Activated B cell treated with CpG ODN at 0.5 μM for 24 hours (primary cell): ENCODE results near the gene GBX1. TPM values are rescaled to one million over a fixed set of nuclear protein-coding genes. Genes with fewer than 3 reads are reported as not detected.

Experiments
- ATAC-seq: fragments of 200-7000 bp; cut with Tn5 transposase; one replicate; pipeline ENCODE4 v1.10.0; 2021; ENCODE audit warnings: low read depth, mild to moderate bottlenecking, moderate library complexity
- CTCF ChIA-PET: fragments of 350-600 bp; sonication (Branson Sonifier 250); formaldehyde crosslinking; loops from one replicate; lab custom pipeline; 2021; ENCODE audit warnings: antibody characterized with exemption; lab: Charles Lee
- POLR2A ChIA-PET: fragments of 350-600 bp; sonication (Branson Sonifier 250); formaldehyde crosslinking; loops from one replicate; lab custom pipeline; 2021; ENCODE audit warnings: antibody characterized with exemption; lab: Charles Lee
- DNase-seq: peaks from one replicate; pipeline ENCODE4 v3.0.0; 2022
- H3K27ac Mint-ChIP-seq: one replicate; pipeline ENCODE4 v1.8.0; 2020; ENCODE audit warnings: mixed read lengths
- H3K27me3 Mint-ChIP-seq: one replicate; pipeline ENCODE4 v1.8.0; 2021; ENCODE audit warnings: mixed read lengths
- H3K36me3 Mint-ChIP-seq: one replicate; pipeline ENCODE4 v1.8.0; 2021; ENCODE audit warnings: low read depth, mixed read lengths
- H3K4me1 Mint-ChIP-seq: one replicate; pipeline ENCODE4 v1.8.0; 2021; ENCODE audit warnings: mixed read lengths
- H3K4me3 Mint-ChIP-seq: one replicate; pipeline ENCODE4 v1.8.0; 2020; ENCODE audit warnings: mild to moderate bottlenecking, mixed read lengths
- H3K9me3 Mint-ChIP-seq: one replicate; pipeline ENCODE4 v1.8.0; 2020; ENCODE audit warnings: mixed read lengths
- intact Hi-C: fragments of 100-400 bp; cut with micrococcal nuclease; formaldehyde crosslinking; loops from one replicate; pipeline ENCODE4 v1.15.1; 2024
- total RNA-seq: library from RNA; stranded (reverse); gene quantifications from 2 replicates; pipeline ENCODE4 v1.2.3, GENCODE V29; 2022
- TF ChIP-seq, protein P1 (sequence below): fragments of 200-600 bp; IDR thresholded peaks from one replicate; pipeline ENCODE4 v1.8.0; 2022; ENCODE audit warnings: antibody characterized with exemption, mild to moderate bottlenecking

Gene GBX1
- total RNA-seq, 1 donor from 2014 or later, result not detected

DNA sequence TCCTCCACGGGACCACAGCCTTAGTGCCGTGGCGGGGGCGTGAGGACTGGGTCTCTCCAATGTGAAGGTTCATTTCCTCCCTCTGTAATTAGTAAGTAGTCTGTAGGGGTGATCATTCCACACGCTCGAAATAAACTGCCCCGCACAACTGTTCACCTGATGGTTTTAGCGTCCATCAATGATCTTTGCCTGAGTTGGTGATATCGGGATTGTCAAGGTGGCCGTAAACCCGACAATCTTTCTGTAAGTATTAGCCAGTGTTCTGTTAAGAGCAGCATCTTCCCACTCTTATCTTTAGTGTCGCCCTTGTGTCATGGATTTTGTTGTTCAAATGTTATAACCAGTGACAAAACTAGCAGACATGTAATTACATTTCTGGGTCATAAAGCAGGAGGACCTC is 63.5 kb downstream of the GBX1 start:
- no peak for ATAC-seq
- Mint-ChIP-seq H3K36me3 (no peaks in the 10 kb centered on the region), H3K4me3 (no peak overlapping the region), H3K4me1 (no peaks in the 10 kb centered on the region), H3K27me3 (peaks cover 2% of the 10 kb centered on the region), H3K9me3 (no peaks in the 10 kb centered on the region), H3K27ac (no peak overlapping the region)
- CTCF ChIA-PET, result no interaction called here
- TF ChIP-seq, protein P1, sequence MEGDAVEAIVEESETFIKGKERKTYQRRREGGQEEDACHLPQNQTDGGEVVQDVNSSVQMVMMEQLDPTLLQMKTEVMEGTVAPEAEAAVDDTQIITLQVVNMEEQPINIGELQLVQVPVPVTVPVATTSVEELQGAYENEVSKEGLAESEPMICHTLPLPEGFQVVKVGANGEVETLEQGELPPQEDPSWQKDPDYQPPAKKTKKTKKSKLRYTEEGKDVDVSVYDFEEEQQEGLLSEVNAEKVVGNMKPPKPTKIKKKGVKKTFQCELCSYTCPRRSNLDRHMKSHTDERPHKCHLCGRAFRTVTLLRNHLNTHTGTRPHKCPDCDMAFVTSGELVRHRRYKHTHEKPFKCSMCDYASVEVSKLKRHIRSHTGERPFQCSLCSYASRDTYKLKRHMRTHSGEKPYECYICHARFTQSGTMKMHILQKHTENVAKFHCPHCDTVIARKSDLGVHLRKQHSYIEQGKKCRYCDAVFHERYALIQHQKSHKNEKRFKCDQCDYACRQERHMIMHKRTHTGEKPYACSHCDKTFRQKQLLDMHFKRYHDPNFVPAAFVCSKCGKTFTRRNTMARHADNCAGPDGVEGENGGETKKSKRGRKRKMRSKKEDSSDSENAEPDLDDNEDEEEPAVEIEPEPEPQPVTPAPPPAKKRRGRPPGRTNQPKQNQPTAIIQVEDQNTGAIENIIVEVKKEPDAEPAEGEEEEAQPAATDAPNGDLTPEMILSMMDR, result no peak
- intact Hi-C loops, result no loop called here
- DNase-seq, result no peak
- POLR2A ChIA-PET, result no interaction called here

DNA sequence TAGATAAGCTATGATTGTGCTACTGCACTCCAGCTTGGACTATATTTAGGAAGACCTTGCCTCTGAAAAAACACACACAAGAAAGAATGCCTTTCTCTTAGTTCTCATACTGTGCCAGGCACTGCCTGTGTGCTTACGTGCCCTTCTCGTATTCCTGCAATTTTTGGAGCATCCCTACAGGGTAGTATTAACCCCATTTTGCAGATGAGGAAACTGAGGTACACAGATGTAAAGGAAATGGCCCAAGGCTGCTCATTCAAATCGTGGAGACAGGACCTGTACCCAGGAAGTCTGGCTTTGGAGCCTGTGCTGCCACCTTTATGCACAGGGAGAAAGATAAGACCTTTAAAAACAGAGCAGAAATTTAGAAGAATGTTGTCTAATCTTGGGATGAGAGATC is 64.5 kb downstream of the GBX1 start:
- ChIA-PET POLR2A (no interaction called here), CTCF (no interaction called here)
- ATAC-seq, result no peak
- Mint-ChIP-seq H3K4me1 (no peaks in the 10 kb centered on the region), H3K27me3 (peaks cover 2% of the 10 kb centered on the region), H3K36me3 (no peaks in the 10 kb centered on the region), H3K4me3 (no peak overlapping the region), H3K27ac (no peak overlapping the region), H3K9me3 (no peaks in the 10 kb centered on the region)
- DNase-seq, result no peak
- TF ChIP-seq, protein P1, result no peak
- intact Hi-C loops, result no loop called here

DNA sequence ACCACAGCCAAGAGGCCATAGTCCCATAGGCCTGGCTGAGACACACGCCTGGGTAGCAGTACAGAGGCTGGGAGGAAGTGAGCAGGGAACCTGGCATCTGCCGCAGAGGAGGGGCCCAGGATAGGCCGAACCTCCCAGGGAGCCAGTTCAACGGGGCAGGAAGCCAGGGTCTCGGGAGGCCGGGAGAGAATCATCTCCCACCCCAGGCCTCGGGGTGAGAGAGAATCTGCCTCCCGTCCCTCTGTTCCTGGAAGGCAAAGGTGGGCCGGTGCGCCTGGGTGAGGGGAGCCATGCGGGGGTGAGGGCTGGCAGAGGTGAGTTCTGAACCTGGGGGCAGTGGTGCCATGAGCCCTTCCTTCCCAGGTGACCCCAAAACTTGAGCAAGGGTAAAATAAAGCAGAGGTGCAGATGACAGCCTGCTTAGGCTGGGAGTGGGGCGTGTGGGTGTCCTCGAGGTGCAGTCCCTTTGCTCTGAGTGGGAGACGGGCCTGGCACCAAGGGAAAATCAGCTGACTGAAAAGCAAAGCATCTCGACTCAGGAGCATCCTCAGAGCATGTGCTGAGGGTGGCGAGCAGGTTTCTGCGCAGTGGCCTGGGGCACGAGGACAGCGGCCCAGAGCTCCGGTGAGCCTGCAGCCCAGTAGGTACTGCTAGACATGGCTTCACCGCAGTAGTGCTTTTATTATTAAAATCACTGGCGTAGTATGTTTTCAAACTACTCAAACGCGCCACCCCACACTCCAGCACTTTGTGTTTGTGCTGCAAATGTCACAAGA is 65.7 kb downstream of the GBX1 start:
- intact Hi-C loops, result no loop called here

DNA sequence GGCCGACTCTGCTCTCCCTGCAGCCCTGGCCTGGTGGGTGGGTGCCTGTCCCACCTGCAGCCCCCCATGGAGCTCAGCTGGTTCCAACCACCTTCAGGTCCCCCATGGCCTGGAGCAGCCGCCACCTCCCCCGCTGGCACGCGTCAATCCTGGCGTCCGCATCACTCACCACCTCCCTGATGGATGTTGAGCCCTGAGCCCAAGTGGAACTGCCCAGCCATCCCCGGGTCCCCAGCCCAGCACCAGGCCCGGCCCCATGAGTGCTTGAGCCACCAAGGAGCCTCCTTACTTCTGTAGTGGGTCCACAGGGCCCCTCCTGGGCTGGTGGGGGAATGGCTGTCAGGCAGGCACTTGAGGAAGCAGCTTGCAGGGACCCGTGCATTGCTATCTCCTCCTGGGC is 66.6 kb downstream of the GBX1 start:
- Mint-ChIP-seq H3K36me3 (no peaks in the 10 kb centered on the region), H3K9me3 (no peaks in the 10 kb centered on the region), H3K4me1 (no peaks in the 10 kb centered on the region), H3K27me3 (no peaks in the 10 kb centered on the region), H3K27ac (no peak overlapping the region), H3K4me3 (no peak overlapping the region)
- intact Hi-C loops, result no loop called here
- TF ChIP-seq, protein P1, result no peak
- ChIA-PET POLR2A (no interaction called here), CTCF (no interaction called here)
- DNase-seq (no peak), ATAC-seq (no peak)

More for the DNA sequence above, 65.7 kb downstream of the GBX1 start:
- no peaks in the 10 kb centered on the region for H3K36me3 Mint-ChIP-seq
- no peak overlapping the region for H3K4me3 Mint-ChIP-seq
- POLR2A ChIA-PET, result interaction anchor here (0.6 kb wide), 1 partner anchor 1676 kb away, joined by 7 read pairs; no protein-coding TSS in a partner anchor
- TF ChIP-seq, protein P1, result no peak
- no peak for ATAC-seq
- CTCF ChIA-PET, result no interaction called here
- H3K4me1 Mint-ChIP-seq, result no peaks in the 10 kb centered on the region
- no peaks in the 10 kb centered on the region for H3K9me3 Mint-ChIP-seq
- no peak for DNase-seq
- peaks cover 2% of the 10 kb centered on the region for H3K27me3 Mint-ChIP-seq
- H3K27ac Mint-ChIP-seq, result no peak overlapping the region

DNA sequence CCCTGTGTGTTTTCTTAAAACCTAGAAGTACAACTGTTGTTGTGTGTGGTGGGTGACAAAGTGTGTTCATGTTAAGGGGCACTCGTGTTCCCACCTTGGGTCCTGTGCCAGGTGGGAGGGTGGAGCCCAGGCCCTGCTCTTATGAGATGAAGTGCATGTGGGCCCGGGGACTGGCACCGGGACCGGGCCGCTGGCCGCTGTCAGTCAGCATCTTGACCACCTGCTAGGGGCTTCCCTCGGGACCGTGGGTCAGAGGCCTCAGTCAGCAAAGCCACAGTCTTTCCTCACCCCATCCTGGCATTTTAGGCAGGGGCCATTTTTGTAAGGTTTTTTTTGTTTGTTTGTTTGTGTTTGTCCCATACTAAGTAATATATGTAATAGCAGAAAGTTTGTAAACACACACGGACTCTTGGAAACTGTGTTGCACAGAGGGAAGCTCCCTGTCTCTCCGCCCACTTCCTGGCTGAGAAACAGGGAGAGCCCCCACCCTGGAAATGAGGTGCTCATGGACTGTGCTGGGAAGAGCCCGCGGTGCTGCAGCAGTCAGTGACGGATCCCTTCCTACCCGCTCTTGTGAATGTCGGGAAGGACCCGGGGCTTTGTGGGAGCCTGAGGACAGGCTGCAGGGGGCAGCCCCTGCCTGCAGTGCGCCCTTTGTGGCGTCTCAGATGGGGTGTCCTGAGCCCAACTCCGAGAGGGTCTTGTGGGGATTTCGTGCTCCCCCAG is 67.8 kb downstream of the GBX1 start:
- DNase-seq, result no peak
- TF ChIP-seq, protein P1, result no peak
- Mint-ChIP-seq H3K27me3 (no peaks in the 10 kb centered on the region), H3K9me3 (no peaks in the 10 kb centered on the region), H3K4me3 (no peak overlapping the region), H3K27ac (no peak overlapping the region), H3K4me1 (no peaks in the 10 kb centered on the region), H3K36me3 (no peaks in the 10 kb centered on the region)
- intact Hi-C loops, result no loop called here
- ChIA-PET POLR2A (no interaction called here), CTCF (no interaction called here)
- no peak for ATAC-seq
